IMR-90 (cell line): ENCODE data around the gene SULT1C4. TPM values are rescaled to one million over a fixed set of nuclear protein-coding genes. Genes with fewer than 3 reads are reported as not detected.

ENCODE experiments used
- ATAC-seq: fragments of 200-7000 bp; cut with Tn5 transposase; 2 replicates; pipeline ENCODE4 v1.9.1; 2020; ENCODE audit warnings: low read depth, mild to moderate bottlenecking, moderate library complexity
- BruUV-seq: library from RNA; stranded (reverse); fragments of 400-500 nt; replicated peaks from 2 replicates; lab custom pipeline; 2021; lab: Mats Ljungman, UMichigan
- CTCF ChIA-PET: fragments of 300-600 bp; formaldehyde crosslinking; extraction: SDS; loops from one replicate; lab custom pipeline; 2021; ENCODE audit warnings: antibody characterized with exemption; lab: Yijun Ruan, JAX
- POLR2A ChIA-PET: fragments of 300-600 bp; sonication (Branson Sonifier 250); formaldehyde crosslinking; loops from one replicate; lab custom pipeline; 2022; ENCODE audit warnings: antibody characterized with exemption; ENCODE audit not compliant: unreplicated experiment; lab: Charles Lee
- DNase-seq: peaks from one replicate; pipeline ENCODE4 v3.0.0; 2013
- H2AFZ ChIP-seq: replicated peaks from 2 replicates; pipeline ENCODE3; 2013; ENCODE audit warnings: low read length, mild to moderate bottlenecking; ENCODE audit not compliant: poor library complexity
- H2AK5ac ChIP-seq: 2 replicates; pipeline ENCODE4 v1.6.1; 2013; ENCODE audit warnings: low read depth, low read length, inconsistent platforms
- H2AK9ac ChIP-seq: replicated peaks from 2 replicates; pipeline ENCODE3; 2013; ENCODE audit warnings: mild to moderate bottlenecking, low read depth, low read length, moderate library complexity; ENCODE audit not compliant: poor library complexity
- H2BK120ac ChIP-seq: 2 replicates; pipeline ENCODE4 v1.6.1; 2013; ENCODE audit warnings: low read depth, low read length, inconsistent platforms
- H2BK15ac ChIP-seq: 3 replicates; pipeline ENCODE4 v1.6.1; 2013; ENCODE audit warnings: low read depth, low read length, inconsistent platforms
- H2BK20ac ChIP-seq: 2 replicates; pipeline ENCODE4 v1.6.1; 2013; ENCODE audit warnings: low read depth, mild to moderate bottlenecking, inconsistent platforms, low read length, moderate library complexity
- H2BK5ac ChIP-seq: 2 replicates; pipeline ENCODE4 v1.6.1; 2013; ENCODE audit warnings: mild to moderate bottlenecking, low read depth, low read length, inconsistent platforms; ENCODE audit not compliant: poor library complexity, severe bottlenecking
- H3K14ac ChIP-seq: replicated peaks from 2 replicates; pipeline ENCODE4 v1.6.1; 2013; ENCODE audit warnings: low read depth, low read length, inconsistent platforms
- H3K18ac ChIP-seq: 2 replicates; pipeline ENCODE4 v1.6.1; 2013; ENCODE audit warnings: low read depth, low read length, control low read depth
- H3K23ac ChIP-seq: 2 replicates; pipeline ENCODE4 v1.6.1; 2013; ENCODE audit warnings: low read depth, low read length, inconsistent platforms
- H3K27ac ChIP-seq: 2 replicates; pipeline ENCODE4 v1.5.1; 2013; ENCODE audit warnings: mild to moderate bottlenecking, control low read depth, low read length; ENCODE audit not compliant: insufficient read depth
- H3K27me3 ChIP-seq: 2 replicates; pipeline ENCODE4 v1.6.1; 2013; ENCODE audit warnings: low read length; ENCODE audit not compliant: control insufficient read depth, insufficient read depth
- H3K36me3 ChIP-seq: 2 replicates; pipeline ENCODE4 v1.6.1; 2013; ENCODE audit warnings: low read length, mixed read lengths; ENCODE audit not compliant: control insufficient read depth, insufficient read depth
- H3K4ac ChIP-seq: 2 replicates; pipeline ENCODE4 v1.6.1; 2013; ENCODE audit warnings: low read depth, low read length, inconsistent platforms
- H3K4me1 ChIP-seq: 2 replicates; pipeline ENCODE4 v1.6.1; 2013; ENCODE audit warnings: low read length, mixed read lengths; ENCODE audit not compliant: control insufficient read depth, insufficient read depth
- H3K4me2 ChIP-seq: 2 replicates; pipeline ENCODE4 v1.6.1; 2013; ENCODE audit warnings: low read depth, mild to moderate bottlenecking, control low read depth, low read length, moderate library complexity
- H3K4me3 ChIP-seq: 2 replicates; pipeline ENCODE4 v1.5.1; 2013; ENCODE audit warnings: low read depth, mild to moderate bottlenecking, control low read depth, low read length, moderate library complexity; ENCODE audit not compliant: insufficient read depth
- H3K56ac ChIP-seq: 2 replicates; pipeline ENCODE4 v1.6.1; 2013; ENCODE audit warnings: low read length, inconsistent platforms; ENCODE audit not compliant: insufficient read depth; ENCODE audit errors: extremely low read depth
- H3K79me1 ChIP-seq, 2 experiments: 2 replicates each; pipeline ENCODE4 v1.6.1; 2013; ENCODE audit warnings: low read length in 2 of 2, inconsistent platforms in 1 of 2, low read depth in 1 of 2
- H3K9ac ChIP-seq: 2 replicates; pipeline ENCODE4 v1.6.1; 2013; ENCODE audit warnings: low read depth, low read length, control low read depth
- H3K9me1 ChIP-seq: 2 replicates; pipeline ENCODE4 v1.6.1; 2013; ENCODE audit warnings: low read length, inconsistent platforms; ENCODE audit not compliant: insufficient read depth
- H3K9me3 ChIP-seq: 2 replicates; pipeline ENCODE4 v1.6.1; 2013; ENCODE audit warnings: low read length; ENCODE audit not compliant: control insufficient read depth, insufficient read depth
- H4K20me1 ChIP-seq: 2 replicates; pipeline ENCODE4 v1.6.1; 2013; ENCODE audit warnings: low read length, inconsistent platforms; ENCODE audit not compliant: insufficient read depth
- H4K5ac ChIP-seq: 2 replicates; pipeline ENCODE4 v1.6.1; 2013; ENCODE audit warnings: mild to moderate bottlenecking, low read depth, low read length, control low read depth
- H4K8ac ChIP-seq, 2 experiments: 2 replicates each; pipeline ENCODE4 v1.6.1; 2013; ENCODE audit warnings: low read depth in 2 of 2, low read length in 2 of 2, control low read depth in 1 of 2, inconsistent platforms in 1 of 2
- H4K91ac ChIP-seq: 2 replicates; pipeline ENCODE4 v1.6.1; 2013; ENCODE audit warnings: low read depth, low read length, inconsistent platforms; ENCODE audit not compliant: insufficient read depth
- CEBPB ChIP-seq: IDR thresholded peaks from 2 replicates; pipeline ENCODE4 v1.6.1; 2012; ENCODE audit warnings: low read depth, low read length, improper control_type of control experiment
- MAFK ChIP-seq: IDR thresholded peaks from 2 replicates; pipeline ENCODE4 v1.6.1; 2012; ENCODE audit warnings: low read depth, low read length, improper control_type of control experiment
- MAZ ChIP-seq: IDR thresholded peaks from 2 replicates; pipeline ENCODE4 v1.6.1; 2012; ENCODE audit warnings: low read depth, mild to moderate bottlenecking, low read length, improper control_type of control experiment, moderate library complexity, borderline replicate concordance
- MXI1 ChIP-seq: IDR thresholded peaks from 2 replicates; pipeline ENCODE4 v1.6.1; 2012; ENCODE audit warnings: low read depth, mild to moderate bottlenecking, low read length, moderate library complexity, borderline replicate concordance
- NFE2L2 ChIP-seq: fragments of 150-350 bp; IDR thresholded peaks from 2 replicates; pipeline ENCODE4 v1.6.1; 2016; ENCODE audit warnings: low read depth, mild to moderate bottlenecking, low read length
- RAD21 ChIP-seq: IDR thresholded peaks from 2 replicates; pipeline ENCODE4 v1.6.1; 2012; ENCODE audit warnings: low read length, improper control_type of control experiment
- WGBS, 2 experiments: methylation state at CpG; one replicate each; pipeline versions ENCODE4 v1.1.5 to v1.1.7; 2013; ENCODE audit warnings: missing lambda C conversion rate in 2 of 2; ENCODE audit not compliant: insufficient read length in 1 of 2; ENCODE audit errors: extremely low coverage in 2 of 2; 5-methylcytosine and 5-hydroxymethylcytosine counted together
- dilution Hi-C: fragments of 300-500 bp; cut with HindIII; formaldehyde crosslinking; loops from one replicate; pipeline ENCODE4 v1.14.3; 2018; ENCODE audit warnings: low sequenced_read_pairs; ENCODE audit not compliant: unreplicated experiment
- in situ Hi-C: fragments of 300-500 bp; cut with MboI; formaldehyde crosslinking; loops from 3 replicates; pipeline ENCODE4 v1.14.3; 2019; ENCODE audit warnings: low sequenced_read_pairs, inconsistent platforms, mixed read lengths
- intact Hi-C: fragments of 100-400 bp; cut with micrococcal nuclease; formaldehyde crosslinking; loops from 2 replicates; pipeline ENCODE4 v1.10.0; 2022
- polyA plus RNA-seq, 3 experiments: library from polyadenylated mRNA; depleted of rRNA; stranded (reverse); fragments of >200 nt; gene quantifications; 2 replicates each; pipeline ENCODE4 v1.2.3, GENCODE V29; 2012; ENCODE audit warnings: low replicate concordance in 1 of 3
- total RNA-seq: library from RNA; depleted of rRNA; stranded (reverse); fragments of >200 nt; gene quantifications from 2 replicates; pipeline ENCODE4 v1.2.3, GENCODE V29; 2012
- TF ChIP-seq, protein P1 (sequence below): fragments of 150-350 bp; IDR thresholded peaks from 2 replicates; pipeline ENCODE4 v1.6.1; 2017; ENCODE audit warnings: mild to moderate bottlenecking, antibody characterized with exemption, low read length, low read depth

SULT1C4 gene
- total and polyA plus RNA-seq, 2 of the 4 experiments (the other 2 are of a cell fraction) = 0.36 to 0.50 TPM

DNA sequence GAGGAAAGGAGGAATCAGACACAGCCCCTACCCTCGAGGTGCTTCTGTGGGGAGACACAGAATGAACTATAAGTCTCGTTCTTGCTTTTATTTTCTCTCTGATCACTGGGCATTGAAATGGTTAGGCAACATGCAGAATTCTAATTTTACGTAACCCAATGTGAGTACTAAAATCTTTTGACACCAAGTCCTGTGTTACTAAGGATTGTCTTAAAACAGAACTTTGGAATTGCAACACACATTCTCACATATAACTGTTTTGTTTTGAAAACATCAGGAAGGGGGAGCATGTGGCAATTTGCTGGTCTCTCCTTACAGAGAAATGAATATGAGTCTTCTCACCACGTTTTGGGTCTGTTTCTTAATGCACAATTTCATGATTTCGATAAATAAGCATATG lies 23.6 kb upstream of the SULT1C4 start:
- no peak for TF ChIP-seq MAFK
- TF ChIP-seq NFE2L2 = no peak
- TF ChIP-seq MXI1 = no peak
- no peak for TF ChIP-seq MAZ
- TF ChIP-seq, protein P1, sequence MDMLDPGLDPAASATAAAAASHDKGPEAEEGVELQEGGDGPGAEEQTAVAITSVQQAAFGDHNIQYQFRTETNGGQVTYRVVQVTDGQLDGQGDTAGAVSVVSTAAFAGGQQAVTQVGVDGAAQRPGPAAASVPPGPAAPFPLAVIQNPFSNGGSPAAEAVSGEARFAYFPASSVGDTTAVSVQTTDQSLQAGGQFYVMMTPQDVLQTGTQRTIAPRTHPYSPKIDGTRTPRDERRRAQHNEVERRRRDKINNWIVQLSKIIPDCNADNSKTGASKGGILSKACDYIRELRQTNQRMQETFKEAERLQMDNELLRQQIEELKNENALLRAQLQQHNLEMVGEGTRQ = no peak
- no peak for TF ChIP-seq RAD21
- TF ChIP-seq CEBPB = 0 out of 2 replicates have a peak, but pooled peaks have one; percentile 1
- Histone ChIP-seq H3K36me3 (no peaks in the 10 kb centered on the region), H3K14ac (no peak overlapping the region), H3K4me2 (no peak overlapping the region), H4K20me1 (no peaks in the 10 kb centered on the region), H4K91ac (no peak overlapping the region), H3K27ac (no peak overlapping the region), H3K9ac (no peak overlapping the region), H3K56ac (no peak overlapping the region), H2BK15ac (no peak overlapping the region), H2BK120ac (no peak overlapping the region), H3K18ac (no peak overlapping the region), H3K27me3 (peaks cover 10% of the 10 kb centered on the region), H3K9me3 (no peaks in the 10 kb centered on the region), H3K4me3 (no peak overlapping the region), H3K79me1 (no peaks in the 10 kb centered on the region), H3K23ac (no peak overlapping the region), H2BK5ac (no peak overlapping the region), H3K4me1 (no peaks in the 10 kb centered on the region), H3K9me1 (no peaks in the 10 kb centered on the region), H4K5ac (no peak overlapping the region), H2AK9ac (no peak overlapping the region), H2BK20ac (no peak overlapping the region), H4K8ac (no peak overlapping the region), H3K4ac (no peak overlapping the region), H2AFZ (no peak overlapping the region), H2AK5ac (no peak overlapping the region)
- 60% methylated on average over 1 of the region's 5 CpGs; no CpG with 5 or more reads in 1 of the 2 experiments for WGBS, 2 experiments
- DNase-seq = no peak
- ChIA-PET POLR2A (no interaction called here), CTCF (interaction anchor here (1.6 kb wide), 1 partner anchor 283 kb away, joined by 3 read pairs; no protein-coding TSS in a partner anchor)
- intact Hi-C loops = loop anchor here (5.0 kb wide), 1 partner anchor 137 kb away; no protein-coding TSS in a partner anchor
- ATAC-seq = no peak
- dilution Hi-C loops = no loop called here
- BruUV-seq = no TSS peak
- in situ Hi-C loops = loop anchor here (5.0 kb wide), 1 partner anchor 228 kb away; no protein-coding TSS in a partner anchor
